K562 (cell line): ENCODE measurements around the gene MAP7D1. TPM values are rescaled to one million over a fixed set of nuclear protein-coding genes. Genes with fewer than 3 reads are reported as not detected.
A peak's percentile ranks its signal among the peaks of the same experiment; 100 is the strongest.

Experiments used
- ATAC-seq: fragments of 200-7000 bp; cut with Tn5 transposase; 3 replicates; pipeline ENCODE4 v1.9.1; 2020; ENCODE audit warnings: moderate library complexity
- BruUV-seq: library from RNA; stranded (reverse); fragments of 400-500 nt; replicated peaks from 2 replicates; lab custom pipeline; 2021; lab: Mats Ljungman, UMichigan
- CTCF ChIA-PET: fragments of 300-600 bp; formaldehyde crosslinking; extraction: SDS; loops from one replicate; lab custom pipeline; 2021; ENCODE audit warnings: low intra/inter-chr PET ratio; lab: Yijun Ruan, JAX
- POLR2A ChIA-PET: fragments of 300-600, 350-650 bp; sonication (Branson Sonifier 250); formaldehyde crosslinking; extraction: SDS; loops from one replicate; lab custom pipeline; 2021; ENCODE audit warnings: antibody characterized with exemption, inconsistent platforms; lab: Yijun Ruan, JAX
- DNase-seq, 4 experiments: peaks; one replicate each; pipeline versions ENCODE4 v3.0.0 to v3.0.0-alpha.2; 2011 to 2018; ENCODE audit warnings: low spot score in 3 of 4, mixed read lengths in 3 of 4; ENCODE audit errors: extremely low read depth in 1 of 4
- FAIRE-seq: peaks from 2 replicates; lab custom pipeline; 2011; peaks lifted over from hg19 to GRCh38; lab: Jason Lieb, UNC
- H2AFZ ChIP-seq: 2 replicates; pipeline ENCODE4 v1.6.0; 2011; ENCODE audit warnings: low read depth, low read length, control low read depth, inconsistent platforms
- H3K27ac ChIP-seq: fragments of 200-600 bp; 3 replicates; pipeline ENCODE4 v1.8.0; 2011; ENCODE audit warnings: low read depth, mild to moderate bottlenecking, control low read depth, inconsistent platforms, low read length, moderate library complexity, mixed read lengths; ENCODE audit errors: extremely low read depth
- H3K27me3 ChIP-seq, 2 experiments: fragments of 300-600 bp in 1 of 2; 2 replicates in 1 of 2; 3 replicates in 1 of 2; pipeline versions ENCODE4 v1.6.0 to v1.8.0; 2011; ENCODE audit warnings: inconsistent platforms in 2 of 2, low read length in 2 of 2, mild to moderate bottlenecking in 1 of 2, mixed read lengths in 1 of 2, moderate library complexity in 1 of 2; ENCODE audit not compliant: control insufficient read depth in 2 of 2, insufficient read depth in 2 of 2
- H3K36me3 ChIP-seq: fragments of 300-600 bp; 3 replicates; pipeline ENCODE4 v1.8.0; 2011; ENCODE audit warnings: mild to moderate bottlenecking, low read length, inconsistent platforms; ENCODE audit not compliant: control insufficient read depth, insufficient read depth
- H3K4me1 ChIP-seq, 2 experiments: fragments of 200-600 bp in 1 of 2; replicated peaks in 1 of 2; 2 replicates in 1 of 2; 3 replicates in 1 of 2; pipeline versions ENCODE4 v1.5.1 to v1.8.0; 2011; ENCODE audit warnings: inconsistent platforms in 2 of 2, low read length in 2 of 2, mild to moderate bottlenecking in 1 of 2, mixed read lengths in 1 of 2, moderate library complexity in 1 of 2; ENCODE audit not compliant: control insufficient read depth in 2 of 2, insufficient read depth in 2 of 2
- H3K4me2 ChIP-seq: 2 replicates; pipeline ENCODE4 v1.6.1; 2011; ENCODE audit warnings: low read length, control low read depth, inconsistent platforms, mixed read lengths; ENCODE audit not compliant: insufficient read depth
- H3K4me3 ChIP-seq: fragments of 200-600 bp; sonication (generic), shearing (Covaris generic); 2 replicates; pipeline ENCODE4 v1.5.1; 2016; ENCODE audit warnings: control low read depth, inconsistent platforms
- H3K79me2 ChIP-seq: fragments of 200-600 bp; 3 replicates; pipeline ENCODE4 v1.8.0; 2011; ENCODE audit warnings: low read length, inconsistent platforms; ENCODE audit not compliant: control insufficient read depth, insufficient read depth
- H3K9ac ChIP-seq, 2 experiments: 2 replicates each; pipeline versions ENCODE4 v1.6.0 to v1.6.1; 2011; ENCODE audit warnings: low read depth in 2 of 2, low read length in 2 of 2, control low read depth in 1 of 2, inconsistent platforms in 1 of 2, mild to moderate bottlenecking in 1 of 2, mixed read lengths in 1 of 2; ENCODE audit not compliant: insufficient read depth in 1 of 2
- H3K9me1 ChIP-seq: one replicate; pipeline ENCODE4 v1.6.0; 2011; ENCODE audit warnings: inconsistent platforms, mild to moderate bottlenecking, low read length, moderate library complexity; ENCODE audit not compliant: control insufficient read depth, insufficient read depth
- H3K9me3 ChIP-seq: replicated peaks from 2 replicates; pipeline ENCODE4 v1.5.1; 2011; ENCODE audit warnings: low read depth, low read length, inconsistent platforms; ENCODE audit not compliant: control insufficient read depth, insufficient read depth
- H4K20me1 ChIP-seq: replicated peaks from 2 replicates; pipeline ENCODE4 v1.6.1; 2011; ENCODE audit warnings: low read length, inconsistent platforms, mixed read lengths; ENCODE audit not compliant: control insufficient read depth, insufficient read depth
- CBFB ChIP-seq: sonication (generic); formaldehyde crosslinking; IDR thresholded peaks from 2 replicates; pipeline ENCODE4 v1.4.0; 2020; ENCODE audit warnings: mild to moderate bottlenecking, missing genetic modification reagents
- CBX3 ChIP-seq, 2 experiments: IDR thresholded peaks; 1 replicate in 1 of 2; 2 replicates in 1 of 2; pipeline ENCODE4 v1.6.1; 2012; ENCODE audit warnings: inconsistent platforms in 2 of 2, low read length in 2 of 2, borderline replicate concordance in 1 of 2, control low read depth in 1 of 2
- FOSL1 ChIP-seq: fragments of 200-800 bp; sonication (Bioruptor generic); conservative IDR thresholded peaks from 2 replicates; pipeline ENCODE4 v1.6.1; 2016; ENCODE audit warnings: missing genetic modification characterization, missing compliant biosample characterization
- KDM4B ChIP-seq, 2 experiments: fragments of 450-650 bp in 1 of 2; sonication (generic) in 1 of 2; IDR thresholded peaks; 2 replicates each; pipeline ENCODE4 v1.6.1; 2016 to 2017; ENCODE audit warnings: borderline replicate concordance in 2 of 2, antibody characterized with exemption in 1 of 2, low read depth in 1 of 2, mild to moderate bottlenecking in 1 of 2
- NFIC ChIP-seq: fragments of 450-650 bp; IDR thresholded peaks from 2 replicates; pipeline ENCODE4 v1.6.1; 2017; ENCODE audit warnings: mild to moderate bottlenecking, inconsistent platforms
- RBM25 ChIP-seq: fragments of 200-400 bp; formaldehyde crosslinking; IDR thresholded peaks from 2 replicates; pipeline ENCODE4 v1.6.1; 2018; ENCODE audit warnings: low read length, low read depth, moderate library complexity; ENCODE audit not compliant: severe bottlenecking
- SMARCB1 ChIP-seq: IDR thresholded peaks from 2 replicates; pipeline ENCODE4 v1.6.1; 2011; ENCODE audit warnings: improper control_type of control experiment, low read depth; ENCODE audit not compliant: insufficient read length
- SOX6 ChIP-seq: fragments of 450-650 bp; IDR thresholded peaks from 2 replicates; pipeline ENCODE4 v1.6.1; 2014; ENCODE audit warnings: mild to moderate bottlenecking
- SP2 ChIP-seq: IDR thresholded peaks from 2 replicates; pipeline ENCODE4 v1.6.1; 2011; ENCODE audit warnings: mild to moderate bottlenecking, low read depth, low read length, moderate library complexity; ENCODE audit not compliant: poor library complexity, severe bottlenecking; ENCODE audit errors: extremely low read depth
- TCF3 ChIP-seq: sonication (generic); formaldehyde crosslinking; IDR thresholded peaks from 2 replicates; pipeline ENCODE4 v1.4.0; 2020; ENCODE audit warnings: mild to moderate bottlenecking, missing genetic modification reagents
- XRCC5 ChIP-seq: fragments of 200-400 bp; formaldehyde crosslinking; IDR thresholded peaks from 2 replicates; pipeline ENCODE4 v1.6.1; 2017; ENCODE audit warnings: low read depth, mild to moderate bottlenecking, low read length
- ZFP36 ChIP-seq: fragments of 150-350 bp; IDR thresholded peaks from 2 replicates; pipeline ENCODE4 v1.6.1; 2018; ENCODE audit warnings: low read length, low read depth; ENCODE audit not compliant: partially characterized antibody
- ZNF324 ChIP-seq: fragments of 250-450 bp; sonication (Bioruptor Pico); IDR thresholded peaks from 2 replicates; pipeline ENCODE4 v1.4.0; 2020; ENCODE audit warnings: mild to moderate bottlenecking
- ZNF644 ChIP-seq: fragments of 200-800 bp; sonication (Bioruptor generic); IDR thresholded peaks from 2 replicates; pipeline ENCODE4 v1.6.1; 2016; ENCODE audit warnings: low read depth, missing genetic modification characterization, missing compliant biosample characterization
- WGBS: fragments of 100-300 bp; shearing (Covaris generic); methylation state at CpG from one replicate; pipeline ENCODE4 v1.1.6; 2016; ENCODE audit warnings: low coverage, mixed read lengths; ENCODE audit not compliant: insufficient coverage; ENCODE audit errors: missing lambda C conversion rate; 5-methylcytosine and 5-hydroxymethylcytosine counted together
- in situ Hi-C: fragments of 300-500 bp; cut with MboI; formaldehyde crosslinking; loops from 4 replicates; pipeline ENCODE4 v1.15.0; 2018; ENCODE audit warnings: inconsistent platforms, mixed read lengths
- intact Hi-C: fragments of 100-400 bp; cut with micrococcal nuclease; formaldehyde crosslinking; loops from 2 replicates; pipeline ENCODE4 v1.14.2; 2022
- polyA plus RNA-seq, 8 experiments: library from polyadenylated mRNA; depleted of rRNA in 4 of 8; stranded (reverse) in 5 of 8; unstranded in 3 of 8; fragments of >200 nt; fragmentation: Nextera tagmentation in 2 of 8; fragmentation: Illumina TruSeq in 1 of 8; extraction: Ambion mirVana in 2 of 8; extraction: Trizol in 1 of 8; gene quantifications; 2 replicates each; pipeline versions ENCODE4 v1.2.1 to v1.2.3, GENCODE V29; 2011 to 2014; ENCODE audit warnings: inconsistent platforms in 1 of 8, missing spikeins in 1 of 8
- total RNA-seq, 7 experiments: library from RNA; depleted of rRNA in 6 of 7; stranded (reverse); fragments of >200 nt in 6 of 7; fragmentation: Illumina TruSeq in 2 of 7; extraction: Trizol in 2 of 7; gene quantifications; 2 replicates each; pipeline versions ENCODE4 v1.2.1 to v1.2.3, GENCODE V29; 2011 to 2021; ENCODE audit warnings: low replicate concordance in 1 of 7
- TF ChIP-seq, protein P1 (sequence below): sonication (generic); formaldehyde crosslinking; IDR thresholded peaks from 2 replicates; pipeline ENCODE4 v1.8.1; 2023; ENCODE audit warnings: mild to moderate bottlenecking, missing genetic modification reagents
- TF ChIP-seq, protein P2 (sequence below), 2 experiments: fragments of 450-650 bp; conservative IDR thresholded peaks; 2 replicates each; pipeline ENCODE4 v1.6.1; 2017; ENCODE audit warnings: mild to moderate bottlenecking in 2 of 2, moderate library complexity in 2 of 2
- TF ChIP-seq, protein P3 (sequence below), 3 experiments: fragments of 200-800 bp in 1 of 3; sonication (Bioruptor generic) in 1 of 3; sonication (generic) in 1 of 3; formaldehyde crosslinking in 1 of 3; IDR thresholded peaks; 2 replicates each; pipeline versions ENCODE4 v1.6.1 to v1.8.0; 2016 to 2022; ENCODE audit warnings: mild to moderate bottlenecking in 2 of 3, missing compliant biosample characterization in 2 of 3, missing genetic modification characterization in 2 of 3, missing genetic modification reagents in 1 of 3

The MAP7D1 gene
- total and polyA plus RNA-seq, 9 of the 15 experiments (the other 6 are each of a cell fraction or from before 2014, with no cell fraction given): 3.6 to 108 (median 34.5) TPM

DNA sequence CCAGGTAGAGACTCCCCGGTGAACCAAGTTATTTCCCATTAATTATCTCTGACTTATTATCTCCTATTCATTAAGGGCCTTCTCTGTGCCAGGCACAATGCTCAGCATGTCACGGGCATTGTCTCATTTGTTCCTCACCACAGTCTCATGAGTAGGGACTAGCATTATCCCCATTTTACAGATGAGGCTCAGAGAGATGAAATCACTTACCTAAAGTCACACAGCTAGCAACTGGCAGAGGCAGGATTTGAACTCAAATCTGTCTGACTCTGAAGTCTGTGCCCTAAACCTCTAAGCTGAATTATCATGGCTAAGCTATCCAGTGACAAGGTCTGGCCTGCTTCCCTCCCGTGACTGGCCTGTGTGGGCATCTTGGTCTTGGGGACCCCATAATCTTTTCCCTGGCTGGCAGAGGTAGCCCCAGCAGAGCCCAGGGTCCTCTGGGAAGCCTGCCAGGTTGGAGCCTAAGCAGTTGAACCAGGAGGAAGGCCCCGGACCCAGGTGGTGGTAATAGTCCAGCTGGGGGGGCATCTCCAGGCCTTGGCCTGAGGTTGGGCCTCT lies 4.5 kb downstream of the MAP7D1 start:
- peaks cover 91% of the 10 kb centered on the region for H3K79me2 ChIP-seq
- peaks cover 41% of the 10 kb centered on the region for H3K36me3 ChIP-seq
- peak overlapping the region; percentile 85 for H2AFZ ChIP-seq
- intact Hi-C loops: no loop called here
- H3K9me1 ChIP-seq: peaks cover 4% of the 10 kb centered on the region
- 62% methylated on average over 4 of the region's 4 CpGs for WGBS
- peak overlapping the region; percentile 76 for H3K27ac ChIP-seq
- H3K4me1 ChIP-seq: peaks cover 42 to 59% of the 10 kb centered on the region in 2 experiments
- CTCF ChIA-PET: interaction anchor here (1.5 kb wide), 1 partner anchor 61 kb away, joined by 7 read pairs; no protein-coding TSS in a partner anchor
- BruUV-seq: no TSS peak
- ATAC-seq (no peak), DNase-seq (no peak), FAIRE-seq (peak; percentile 48)
- no peaks in the 10 kb centered on the region for H3K9me3 ChIP-seq
- POLR2A ChIA-PET: interaction anchor here (0.6 to 5.5 kb wide), 19 partner anchors 10 to 1649 kb away, joined by 3 to 42 read pairs (median 3); partner anchors contain the start of genes MRPS15, THRAP3 and TRAPPC3
- peak overlapping the region; percentile 37 for H3K4me3 ChIP-seq
- no peaks in the 10 kb centered on the region for H3K27me3 ChIP-seq
- H3K4me2 ChIP-seq: peak overlapping the region; percentile 82
- H4K20me1 ChIP-seq: 0 out of 2 replicates have a peak, but pooled peaks cover 3% of the 10 kb centered on the region
- peak overlapping the region; percentile 74 to 89 for H3K9ac ChIP-seq
- in situ Hi-C loops: no loop called here
- 0 out of 2 replicates have a peak, but pooled peaks have one; percentile 26 for TF ChIP-seq ZNF644 (tag)
- peak; percentile 86 for TF ChIP-seq RBM25
- 0 out of 2 replicates have a peak, but pooled peaks have one; percentile 32 for TF ChIP-seq XRCC5
- no peak for TF ChIP-seq TCF3
- TF ChIP-seq, protein P1, sequence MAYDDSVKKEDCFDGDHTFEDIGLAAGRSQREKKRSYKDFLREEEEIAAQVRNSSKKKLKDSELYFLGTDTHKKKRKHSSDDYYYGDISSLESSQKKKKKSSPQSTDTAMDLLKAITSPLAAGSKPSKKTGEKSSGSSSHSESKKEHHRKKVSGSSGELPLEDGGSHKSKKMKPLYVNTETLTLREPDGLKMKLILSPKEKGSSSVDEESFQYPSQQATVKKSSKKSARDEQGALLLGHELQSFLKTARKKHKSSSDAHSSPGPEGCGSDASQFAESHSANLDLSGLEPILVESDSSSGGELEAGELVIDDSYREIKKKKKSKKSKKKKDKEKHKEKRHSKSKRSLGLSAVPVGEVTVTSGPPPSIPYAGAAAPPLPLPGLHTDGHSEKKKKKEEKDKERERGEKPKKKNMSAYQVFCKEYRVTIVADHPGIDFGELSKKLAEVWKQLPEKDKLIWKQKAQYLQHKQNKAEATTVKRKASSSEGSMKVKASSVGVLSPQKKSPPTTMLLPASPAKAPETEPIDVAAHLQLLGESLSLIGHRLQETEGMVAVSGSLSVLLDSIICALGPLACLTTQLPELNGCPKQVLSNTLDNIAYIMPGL (CRISPR knock-in tag): no peak
- no peak for TF ChIP-seq SOX6
- peak in 1 of 2 experiments; percentile 10; a peak in 1 of 3 replicates for TF ChIP-seq CBX3 (IDR thresholded peaks at IDR 0.05; ENCODE audit: borderline replicate concordance in 1 of 2, low read length in 2 of 2)
- TF ChIP-seq, protein P2, sequence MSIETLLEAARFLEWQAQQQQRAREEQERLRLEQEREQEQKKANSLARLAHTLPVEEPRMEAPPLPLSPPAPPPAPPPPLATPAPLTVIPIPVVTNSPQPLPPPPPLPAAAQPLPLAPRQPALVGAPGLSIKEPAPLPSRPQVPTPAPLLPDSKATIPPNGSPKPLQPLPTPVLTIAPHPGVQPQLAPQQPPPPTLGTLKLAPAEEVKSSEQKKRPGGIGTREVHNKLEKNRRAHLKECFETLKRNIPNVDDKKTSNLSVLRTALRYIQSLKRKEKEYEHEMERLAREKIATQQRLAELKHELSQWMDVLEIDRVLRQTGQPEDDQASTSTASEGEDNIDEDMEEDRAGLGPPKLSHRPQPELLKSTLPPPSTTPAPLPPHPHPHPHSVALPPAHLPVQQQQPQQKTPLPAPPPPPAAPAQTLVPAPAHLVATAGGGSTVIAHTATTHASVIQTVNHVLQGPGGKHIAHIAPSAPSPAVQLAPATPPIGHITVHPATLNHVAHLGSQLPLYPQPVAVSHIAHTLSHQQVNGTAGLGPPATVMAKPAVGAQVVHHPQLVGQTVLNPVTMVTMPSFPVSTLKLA (conservative IDR thresholded peaks at IDR 0.05): 0 out of 4 replicates have a peak, but pooled peaks of 1 of the 2 experiments have one; percentile 15
- no peak for TF ChIP-seq SMARCB1
- TF ChIP-seq CBFB (CRISPR knock-in tag): no peak
- TF ChIP-seq KDM4B (IDR thresholded peaks at IDR 0.05; ENCODE audit: borderline replicate concordance in 2 of 2, low read depth in 1 of 2): no peak
- no peak for TF ChIP-seq SP2
- TF ChIP-seq ZFP36: peak; percentile 61
- TF ChIP-seq NFIC: 0 out of 2 replicates have a peak, but pooled peaks have one; percentile 30
- TF ChIP-seq FOSL1 (tag): 0 out of 2 replicates have a peak, but pooled peaks have one; percentile 16
- TF ChIP-seq, protein P3, sequence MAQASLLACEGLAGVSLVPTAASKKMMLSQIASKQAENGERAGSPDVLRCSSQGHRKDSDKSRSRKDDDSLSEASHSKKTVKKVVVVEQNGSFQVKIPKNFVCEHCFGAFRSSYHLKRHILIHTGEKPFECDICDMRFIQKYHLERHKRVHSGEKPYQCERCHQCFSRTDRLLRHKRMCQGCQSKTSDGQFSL (CRISPR knock-in tag; IDR thresholded peaks at IDR 0.05): no peak
- TF ChIP-seq, protein P3 (tag; IDR thresholded peaks at IDR 0.05): peak in 1 of 2 experiments; percentile 43; a peak in 1 of 4 replicates
- TF ChIP-seq ZNF324 (CRISPR knock-in tag): no peak
